Measurements from ENCODE around the gene PCGF1.
A peak's percentile ranks its signal among the peaks of the same experiment; 100 is the strongest.

Gene PCGF1

DNA sequence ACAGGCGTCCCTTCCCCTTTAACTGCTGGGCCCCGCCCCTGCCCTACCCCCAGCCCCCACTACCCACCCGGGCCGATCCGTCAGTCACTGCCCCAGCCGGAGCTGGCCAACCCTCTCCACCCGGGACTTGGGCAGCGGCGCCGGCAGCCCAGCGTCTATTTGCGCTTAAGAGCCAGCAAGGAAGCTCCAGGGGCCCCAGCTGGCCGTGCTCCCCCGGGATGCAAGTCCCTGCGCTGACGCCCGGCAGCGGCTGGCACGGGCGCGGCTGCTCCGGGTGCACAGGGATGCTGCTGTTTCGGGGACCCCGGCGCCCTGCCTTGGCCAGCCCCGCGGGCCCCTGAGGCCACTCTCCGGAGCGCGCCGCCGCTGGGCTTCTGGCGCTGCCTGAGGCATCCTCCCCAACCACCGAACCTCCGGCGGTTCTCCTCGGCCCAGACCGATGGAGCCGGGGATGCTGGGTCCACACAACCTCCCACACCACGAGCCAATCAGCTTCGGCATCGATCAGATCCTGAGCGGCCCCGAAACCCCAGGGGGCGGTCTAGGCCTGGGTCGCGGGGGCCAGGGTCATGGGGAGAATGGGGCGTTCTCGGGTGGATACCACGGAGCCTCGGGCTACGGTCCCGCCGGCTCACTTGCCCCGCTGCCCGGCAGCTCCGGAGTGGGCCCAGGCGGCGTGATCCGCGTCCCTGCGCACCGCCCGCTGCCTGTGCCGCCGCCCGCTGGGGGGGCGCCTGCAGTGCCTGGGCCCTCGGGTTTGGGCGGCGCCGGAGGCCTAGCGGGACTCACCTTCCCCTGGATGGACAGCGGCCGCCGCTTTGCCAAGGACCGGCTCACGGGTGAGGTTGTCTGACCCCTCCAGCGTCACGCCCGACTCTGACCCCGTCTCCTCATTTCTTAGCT, 7.1 kb upstream of the PCGF1 start, which contains the start of gene TLX2:
TLX2 (plus strand) TSS at position 83 of the 903 bp plus-strand sequence; CDS start at position 440, 357 bp downstream.
- DNase-seq: no peak

DNA sequence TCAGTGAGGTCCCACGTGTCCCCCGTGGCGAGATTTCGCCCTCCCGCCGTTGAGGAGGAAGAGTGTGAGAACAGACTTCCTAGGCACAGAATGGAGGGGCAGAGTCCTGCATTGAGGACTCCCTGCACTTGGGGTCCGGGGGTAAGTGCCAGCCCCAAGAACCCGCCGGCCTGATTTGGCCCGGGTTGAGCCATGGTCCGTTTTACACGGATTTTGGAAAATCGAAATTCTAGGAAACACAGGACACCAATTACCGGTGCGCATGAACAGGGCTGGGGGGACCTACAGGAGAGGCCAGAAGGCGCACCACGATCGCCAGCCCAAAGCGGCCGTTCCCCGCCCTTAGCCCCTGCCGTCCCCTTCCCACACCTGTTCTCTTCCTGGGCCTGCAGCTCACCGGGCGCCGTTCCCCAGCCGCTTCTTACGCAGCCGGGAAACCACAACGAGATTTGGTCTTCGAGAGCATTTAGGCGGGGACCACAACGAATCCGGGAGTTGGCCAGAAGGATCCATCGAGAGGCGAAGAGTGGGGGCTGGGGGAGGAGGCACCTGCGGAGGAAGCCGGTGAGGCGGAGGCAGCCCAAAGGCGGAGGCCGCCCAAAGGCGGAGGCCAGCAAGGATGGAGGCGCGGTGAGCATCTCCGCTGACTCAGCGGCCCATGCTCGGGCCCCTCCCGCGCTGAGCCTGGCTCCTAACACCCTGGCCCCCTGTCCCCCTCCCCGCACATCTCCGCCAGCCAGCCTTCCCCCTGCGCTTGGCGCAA, 6.3 kb upstream of the PCGF1 start:
- no peak for DNase-seq

DNA sequence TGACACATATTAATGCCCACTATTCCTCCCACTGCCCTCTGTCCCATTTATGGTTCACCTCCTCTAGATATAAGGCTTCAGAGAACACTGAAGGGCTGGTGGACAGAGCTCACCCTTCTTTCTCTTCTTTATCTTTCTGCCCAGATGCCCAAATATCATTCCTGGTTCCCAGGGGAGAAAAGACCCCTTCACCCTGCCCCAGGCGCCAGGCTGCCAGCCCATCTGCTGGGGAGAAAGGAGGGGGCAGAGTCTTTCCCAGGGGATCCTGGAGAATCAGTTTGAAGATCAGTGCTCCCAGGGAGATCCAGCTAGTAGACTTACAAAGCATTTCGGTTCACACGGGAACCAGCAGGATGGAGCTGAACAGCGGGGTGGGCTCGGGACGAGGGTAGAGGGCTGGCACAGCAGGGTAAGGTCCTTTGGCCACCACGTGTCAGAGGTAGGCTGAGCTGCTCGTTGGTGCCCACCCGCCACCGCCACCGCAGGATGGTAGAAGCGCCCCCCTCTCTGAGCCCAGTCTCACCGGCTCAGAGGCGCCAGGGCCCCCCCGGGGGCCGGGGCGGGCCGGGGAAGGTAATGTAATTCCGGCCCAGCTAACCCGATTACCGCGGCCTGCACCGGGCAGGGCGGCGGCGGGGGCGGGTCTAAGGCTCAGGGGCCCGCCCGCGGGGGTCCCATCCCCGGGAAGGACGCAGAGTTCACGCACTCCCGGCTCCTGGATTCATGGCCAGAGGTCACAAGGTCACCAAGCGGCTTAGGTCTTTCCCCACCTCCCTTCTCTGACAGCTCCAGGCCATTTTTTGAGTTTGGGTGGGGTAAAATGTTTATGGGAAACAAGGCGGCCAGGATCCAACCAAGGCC, 5.5 kb upstream of the PCGF1 start:
- DNase-seq: no peak

DNA sequence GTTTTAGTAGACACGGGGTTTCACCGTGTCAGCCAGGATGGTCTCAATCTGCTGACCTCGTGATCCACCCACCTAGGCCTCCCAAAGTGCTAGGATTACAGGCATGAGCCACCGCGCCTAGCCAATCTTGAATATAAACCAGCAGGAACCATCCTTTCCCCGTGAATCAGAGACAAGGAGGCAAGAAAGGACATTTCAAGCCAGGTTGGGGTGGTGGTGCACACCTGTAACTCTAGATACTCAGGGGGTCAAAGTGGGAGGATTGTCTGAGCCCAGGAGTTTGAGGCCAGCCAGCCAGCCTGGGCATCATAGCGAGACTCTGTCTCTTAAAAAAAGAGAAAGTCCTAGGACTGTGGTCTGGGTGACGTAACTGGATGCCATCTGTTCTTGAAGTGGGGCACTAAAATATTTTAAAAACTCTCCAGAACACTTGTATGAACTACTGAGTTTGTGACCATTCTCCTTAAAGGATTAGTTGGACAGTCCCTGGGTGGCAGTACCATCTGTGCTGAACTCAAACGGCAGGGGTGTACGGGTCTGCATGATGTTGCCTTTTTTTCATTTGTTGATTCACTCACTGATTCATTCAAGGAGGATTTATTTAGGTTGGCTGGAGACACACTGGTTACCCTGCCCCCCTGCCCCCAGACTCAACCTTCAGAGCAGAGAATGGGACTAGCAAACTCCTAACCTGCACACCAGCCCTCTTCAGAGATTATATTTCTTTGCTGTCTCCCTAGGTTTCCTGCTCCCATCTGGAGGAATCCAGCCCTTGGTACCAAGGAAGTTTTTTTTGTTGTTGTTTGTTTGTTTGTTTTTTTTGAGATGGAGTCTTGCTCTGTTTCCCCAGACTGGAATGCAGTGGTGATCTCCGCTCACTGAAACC, 3.9 kb upstream of the PCGF1 start:
- no peak for DNase-seq

DNA sequence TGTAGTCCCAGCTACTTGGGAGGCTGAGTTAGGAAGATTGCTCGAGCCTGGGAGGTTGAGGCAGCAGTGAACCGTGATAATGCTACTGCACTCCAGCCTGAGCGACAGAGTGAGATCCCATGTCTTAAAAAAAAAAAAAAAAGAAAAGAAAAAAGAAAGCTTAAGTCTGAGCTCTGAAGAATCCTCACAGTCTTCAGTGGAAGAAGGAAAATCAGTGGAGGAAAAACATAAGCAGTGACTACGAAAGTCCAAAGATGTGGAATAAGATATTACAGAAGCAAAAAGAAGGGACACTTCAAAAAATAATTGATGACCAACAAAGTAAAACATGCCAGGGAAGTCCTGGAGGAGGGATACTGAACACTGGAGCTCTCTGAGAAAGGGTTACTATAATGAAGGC, 2.8 kb upstream of the PCGF1 start:
- DNase-seq: no peak

DNA sequence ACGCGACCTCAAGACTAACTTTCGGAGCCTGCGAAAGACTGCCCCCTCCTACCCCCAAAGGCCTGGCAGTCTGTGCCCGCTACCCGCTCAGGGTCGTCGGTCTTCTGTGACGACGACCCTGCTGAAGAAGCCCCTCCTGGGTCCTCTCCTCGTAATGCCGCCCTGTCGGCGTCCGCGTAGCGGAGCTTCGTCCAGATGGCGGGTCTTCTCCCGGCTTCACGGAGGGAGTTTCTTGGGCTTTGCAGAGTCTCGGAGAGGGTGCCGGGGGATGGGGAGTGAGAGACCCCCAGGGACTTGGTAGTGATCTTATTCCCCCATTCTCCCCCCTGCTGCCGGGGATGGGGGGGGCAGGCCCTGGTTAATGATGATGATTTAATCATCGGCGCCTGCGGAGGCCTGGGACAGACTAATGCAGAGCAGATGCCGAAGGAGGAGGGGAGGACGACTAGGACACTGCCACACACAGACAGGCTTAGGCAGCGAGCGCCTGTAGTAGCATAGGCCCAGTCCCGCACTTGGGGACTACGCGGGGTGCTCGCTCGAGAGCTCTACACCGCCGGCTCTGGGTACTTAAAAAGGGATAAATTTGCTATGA, 528 bp upstream of the PCGF1 start:
- peak; percentile 21 for DNase-seq

DNA sequence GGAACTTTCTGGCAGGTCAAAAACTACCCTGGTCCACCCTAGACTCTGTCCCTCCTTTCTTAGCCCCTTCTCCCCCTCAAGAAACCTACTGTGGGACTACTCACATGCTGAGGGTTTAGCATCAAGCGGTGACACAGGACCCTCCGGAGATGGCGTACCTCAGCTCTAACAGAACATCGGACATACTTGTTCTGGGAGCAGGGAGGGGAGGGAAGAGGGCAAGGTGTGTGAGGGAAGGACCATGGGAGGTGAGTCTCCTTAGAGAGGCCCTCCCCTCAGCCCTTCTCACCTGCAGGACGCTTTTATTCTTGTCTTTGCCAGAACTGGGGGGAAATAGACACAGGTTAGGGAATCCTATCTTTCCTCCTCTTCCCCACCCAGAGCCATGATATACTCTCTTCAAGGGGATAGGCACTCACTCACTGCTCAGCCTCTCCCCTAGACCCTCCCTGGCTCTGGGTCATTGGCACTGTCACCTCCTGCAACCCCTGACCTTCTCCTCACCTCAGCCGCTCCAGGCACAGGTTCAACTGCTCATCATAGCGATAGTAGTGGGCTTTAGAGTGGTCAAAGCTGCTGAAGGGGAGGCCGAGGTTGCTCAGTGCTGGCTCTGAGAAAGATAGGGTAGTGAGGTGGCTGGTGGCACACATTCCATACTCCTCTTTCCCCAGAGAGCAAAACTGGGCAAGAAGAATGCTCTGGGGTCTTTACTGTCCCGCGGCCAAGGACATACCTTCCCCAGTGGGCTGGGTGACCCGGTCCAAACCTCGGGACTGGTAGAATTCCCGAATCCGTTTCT, 1.8 kb downstream of the PCGF1 start:
- DNase-seq: no peak

DNA sequence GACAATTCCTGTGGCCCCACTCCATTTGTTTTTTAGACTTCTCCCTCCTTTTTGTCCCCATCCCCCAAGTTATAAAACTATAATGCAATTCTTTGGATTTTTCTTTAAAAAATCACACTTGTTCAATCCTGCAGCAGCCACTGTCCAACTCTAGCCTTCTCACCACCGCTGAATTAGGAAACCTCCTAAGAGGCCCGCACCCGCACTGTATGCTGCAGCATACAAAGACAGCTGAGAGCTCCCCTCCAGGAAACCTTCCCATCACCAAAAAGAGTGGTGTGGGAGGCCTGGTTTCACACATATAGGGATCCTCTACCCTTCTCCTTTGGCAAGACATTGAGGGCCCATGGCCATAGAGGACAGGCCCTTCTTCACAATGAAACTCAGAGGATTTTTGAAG, 2.9 kb downstream of the PCGF1 start:
- DNase-seq: no peak

DNA sequence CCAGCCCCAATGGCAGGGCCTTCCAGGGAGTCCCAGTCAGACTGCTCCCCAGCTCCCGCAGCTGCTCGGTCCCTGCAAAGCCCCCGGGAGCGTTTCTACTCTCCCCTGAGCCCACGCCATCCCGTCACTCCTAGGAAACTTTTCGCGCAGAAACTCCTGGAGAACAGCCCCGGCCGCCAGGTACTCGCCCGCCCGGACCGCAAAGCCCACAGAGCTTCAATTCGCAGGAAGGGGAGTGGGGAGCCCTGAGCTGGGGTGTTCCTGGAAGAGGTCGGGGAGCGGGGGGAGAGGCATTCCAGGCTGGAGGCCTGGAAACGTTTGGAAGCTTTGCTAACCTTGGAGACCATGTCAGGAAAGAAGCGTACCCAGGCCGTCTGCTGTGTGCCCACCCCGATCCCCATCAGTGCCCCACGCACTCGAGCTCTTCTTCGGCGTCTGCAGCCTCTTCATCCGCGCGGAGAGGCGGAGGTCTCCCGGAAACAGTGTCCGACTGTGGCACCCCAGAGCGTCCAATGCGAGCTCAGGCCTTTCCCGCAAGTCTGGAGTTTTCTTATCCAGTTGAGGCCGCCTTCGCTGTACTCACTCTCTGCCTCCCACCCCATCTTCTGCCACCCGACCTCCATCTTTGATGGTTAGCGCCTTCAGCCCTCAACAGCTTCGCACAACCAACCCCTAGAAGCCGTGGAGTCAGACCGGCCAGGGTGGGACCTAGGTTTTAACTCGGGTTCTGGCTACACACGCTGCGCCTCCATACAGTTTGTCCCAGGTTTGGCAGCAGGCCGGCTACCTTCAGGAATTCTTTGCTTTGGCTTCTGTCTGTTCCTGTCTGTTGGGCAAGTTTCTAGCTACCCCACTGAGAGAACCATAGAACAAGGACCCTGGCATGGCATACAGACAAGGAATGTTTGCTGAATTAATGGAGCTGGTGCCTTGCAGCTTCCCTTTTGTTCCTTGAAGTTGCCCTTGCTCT, 3.7 kb downstream of the PCGF1 start:
- no peak for DNase-seq

DNA sequence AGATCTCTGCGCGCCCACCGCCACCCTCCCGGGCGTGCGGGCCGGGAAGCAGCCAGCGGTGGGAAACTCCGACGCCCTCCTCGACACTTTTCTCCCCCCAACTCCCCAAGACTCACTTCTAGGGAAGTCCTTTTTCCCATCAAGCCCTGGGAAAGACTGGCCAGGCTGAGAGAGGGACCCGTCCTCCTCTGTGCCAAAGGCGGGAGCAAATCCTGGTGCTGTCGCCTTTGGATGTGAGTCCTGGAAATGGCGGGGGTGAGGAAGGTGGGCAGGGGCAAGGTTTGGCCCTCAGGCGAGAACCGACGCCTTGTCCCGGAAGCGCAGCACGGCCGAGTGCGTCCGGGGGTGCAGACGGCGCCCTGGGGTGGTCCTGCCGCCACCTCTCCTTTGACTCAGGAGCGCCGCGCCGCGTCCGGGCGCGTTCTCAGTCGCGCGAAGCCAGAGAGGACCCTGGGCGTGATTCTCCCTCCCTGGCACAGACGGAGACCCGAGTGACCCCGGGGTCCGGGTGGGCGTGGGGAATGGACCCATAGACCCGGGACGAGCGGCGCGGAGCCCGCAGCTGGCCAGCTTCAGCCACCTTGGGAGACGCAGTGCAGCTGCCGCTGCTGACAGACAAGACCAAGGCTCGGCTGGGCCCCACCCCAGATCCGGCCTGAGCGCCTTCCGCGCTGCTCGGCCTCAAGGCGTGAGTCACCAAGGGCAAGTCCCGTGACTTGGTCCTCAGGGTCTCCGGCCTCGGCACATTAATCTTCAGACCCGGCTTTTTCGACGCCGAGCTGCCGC, 4.6 kb downstream of the PCGF1 start:
- peak; percentile 17 for DNase-seq

DNA sequence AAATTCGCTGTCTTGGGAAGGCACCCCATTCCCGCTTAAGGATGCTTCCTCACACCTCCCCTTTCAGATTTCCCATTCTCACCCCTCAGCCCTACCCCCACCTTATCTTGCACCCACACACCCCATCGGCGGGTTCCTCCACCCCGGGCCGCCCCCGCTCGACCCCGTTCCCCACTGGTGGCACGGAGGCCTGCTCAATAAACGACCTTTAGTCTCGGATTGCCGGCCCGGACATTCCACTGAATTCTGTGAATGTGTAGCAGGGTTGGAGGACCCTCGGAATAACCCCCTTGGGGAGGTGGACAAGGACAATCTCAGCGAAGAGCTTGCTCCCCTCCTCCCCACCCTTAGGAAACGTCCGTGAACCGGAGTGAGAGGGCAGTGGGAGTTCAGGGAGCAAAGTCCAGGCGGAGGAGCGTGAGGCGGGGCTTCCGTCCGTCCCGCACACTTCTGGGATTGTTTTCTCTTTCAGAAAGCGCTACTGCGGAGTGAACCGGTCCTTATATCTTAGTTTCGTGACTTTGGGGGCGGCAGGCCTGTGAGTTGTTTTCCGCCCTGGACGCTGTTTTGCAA, 5.3 kb downstream of the PCGF1 start:
- DNase-seq: no peak

DNA sequence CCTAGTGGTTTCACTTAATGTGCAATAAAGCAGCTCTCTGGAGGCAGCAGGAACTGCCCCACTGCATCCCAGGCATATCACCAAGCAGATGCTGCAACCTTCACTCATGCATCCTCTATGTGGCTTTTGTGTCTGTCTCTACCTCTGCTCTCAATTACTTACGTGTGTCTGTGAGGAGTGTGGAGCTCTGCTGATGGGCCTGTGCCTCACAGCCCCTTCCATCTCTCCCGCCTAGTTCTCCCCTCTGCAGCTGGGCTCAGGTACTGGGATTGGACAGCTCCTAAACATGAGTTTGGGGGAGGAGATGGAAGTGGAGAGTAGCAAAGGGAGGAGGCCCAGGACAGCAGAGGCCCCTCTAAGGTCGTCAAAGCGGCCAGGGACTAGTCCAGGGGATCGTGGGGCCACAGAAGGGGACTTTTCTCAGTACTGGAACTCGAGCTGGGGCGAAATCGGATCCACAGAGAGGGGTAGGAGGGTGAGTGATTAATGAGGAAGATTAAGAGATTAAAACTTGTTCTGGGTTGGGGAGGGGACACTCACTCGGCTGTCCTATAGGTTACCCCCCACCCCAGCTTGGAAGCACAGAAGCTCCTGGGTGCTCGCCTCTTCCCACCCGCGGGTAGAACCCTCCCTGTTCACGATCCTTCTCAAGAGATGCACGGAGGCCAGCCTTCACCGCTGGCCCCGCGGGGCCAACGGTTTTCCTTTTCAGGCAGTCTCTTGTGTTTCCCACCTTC, 6.0 kb downstream of the PCGF1 start:
- DNase-seq: no peak

DNA sequence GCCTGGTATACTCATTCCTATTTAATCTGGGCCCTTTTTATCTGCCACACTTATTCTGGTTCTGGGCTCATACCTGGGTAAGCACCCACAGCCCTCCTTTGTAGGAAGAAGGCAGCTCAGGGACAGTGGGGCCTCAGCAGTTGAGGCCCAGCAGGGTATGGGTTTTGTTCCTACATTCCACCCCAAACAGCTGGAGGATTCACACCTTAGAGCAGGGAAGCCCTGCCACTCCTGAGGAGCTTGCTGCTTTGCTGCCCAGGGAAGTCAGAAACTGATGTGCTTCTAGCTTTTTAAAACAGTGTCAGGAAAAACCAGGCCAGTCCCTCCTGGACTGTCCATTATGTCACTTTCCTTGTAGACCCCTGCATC, 6.9 kb downstream of the PCGF1 start:
- DNase-seq: no peak

DNA sequence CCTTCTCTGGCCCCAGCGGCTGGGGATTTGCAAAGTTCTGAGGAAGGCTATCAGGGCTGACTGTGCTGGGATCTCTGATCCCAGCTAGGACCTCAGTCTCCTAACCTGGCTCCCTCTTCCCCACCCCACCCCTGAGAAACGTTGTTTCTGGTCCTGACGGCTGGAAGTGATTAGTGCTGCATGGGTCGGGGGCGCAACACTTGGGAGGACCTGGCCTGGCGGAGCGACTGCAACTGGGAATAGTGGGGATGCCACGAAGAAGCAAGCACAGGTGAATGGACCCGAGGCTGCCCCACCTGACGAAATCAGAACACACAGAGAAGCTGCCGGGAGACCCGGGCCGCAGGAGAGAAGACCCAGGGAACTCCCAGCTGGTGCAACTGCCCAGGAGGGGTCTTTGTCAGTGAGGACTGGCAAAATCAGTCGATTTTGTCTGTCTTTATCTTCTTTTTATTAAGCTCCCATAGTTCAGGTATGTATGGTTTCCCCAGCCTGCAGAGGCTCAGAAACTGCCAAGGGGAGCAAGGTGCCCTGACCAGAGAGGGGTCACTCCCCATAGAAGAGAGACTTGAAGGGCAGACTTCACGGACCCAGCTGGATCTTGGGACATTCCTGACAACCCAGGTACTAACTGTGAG, 7.4 kb downstream of the PCGF1 start:
- no peak for DNase-seq

DNA sequence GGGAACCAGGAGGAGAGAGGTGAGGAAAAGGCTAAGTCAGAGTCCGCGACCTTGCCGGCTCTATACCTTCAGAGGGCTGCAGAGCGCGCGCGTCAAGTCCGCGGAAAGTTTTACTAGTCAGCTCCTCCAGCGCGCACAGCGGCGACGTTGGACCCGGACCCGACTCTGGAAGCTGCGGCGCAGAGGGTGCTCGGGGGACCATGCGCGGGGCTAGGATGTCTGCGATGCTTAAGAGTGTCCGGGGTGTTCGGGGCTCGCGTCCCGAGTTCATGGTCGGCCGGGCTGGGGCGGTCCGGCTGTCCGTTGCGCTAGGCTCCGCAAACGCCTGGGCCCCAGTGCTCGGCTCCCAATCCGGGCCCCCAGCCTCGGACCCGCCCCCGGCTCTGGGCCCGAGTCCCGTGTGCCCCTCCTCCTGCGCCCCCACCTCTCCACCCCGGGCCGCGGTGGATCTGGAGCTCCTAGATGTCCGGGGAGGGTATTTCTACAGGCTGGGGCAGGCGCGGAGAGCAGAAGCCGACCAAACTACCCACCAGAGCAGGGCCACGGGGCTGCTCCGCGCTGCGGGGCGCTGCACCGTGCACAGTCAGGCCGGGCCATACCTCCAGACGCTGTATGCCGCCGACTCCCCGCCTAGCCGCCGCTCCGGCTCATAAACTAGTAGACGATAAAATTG, 8.1 kb downstream of the PCGF1 start, which contains the start of gene LBX2:
LBX2 (minus strand) TSS at position 337 of the 673 bp plus-strand sequence; CDS start at position 271, 66 bp downstream.
- no peak for DNase-seq

All from kidney glomerular epithelial cell (primary cell).